Epithelial cell of esophagus (primary cell): ENCODE measurements around the gene GABPB2.
A peak's percentile ranks its signal among the peaks of the same experiment; 100 is the strongest.

Source experiments
- DNase-seq: peaks from one replicate; pipeline ENCODE4 v3.0.0; 2010; ENCODE audit warnings: low read depth
- H3K4me3 ChIP-seq: 2 replicates; pipeline ENCODE4 v1.5.1; 2011; ENCODE audit warnings: mild to moderate bottlenecking, low read length, control low read depth
- TF ChIP-seq, protein P1 (sequence below): IDR thresholded peaks from 2 replicates; pipeline ENCODE4 v1.5.1; 2011; ENCODE audit warnings: low read depth, mild to moderate bottlenecking, low read length, control low read depth, inconsistent platforms; ENCODE audit not compliant: insufficient read depth; ENCODE audit errors: missing control alignments

The GABPB2 gene

DNA sequence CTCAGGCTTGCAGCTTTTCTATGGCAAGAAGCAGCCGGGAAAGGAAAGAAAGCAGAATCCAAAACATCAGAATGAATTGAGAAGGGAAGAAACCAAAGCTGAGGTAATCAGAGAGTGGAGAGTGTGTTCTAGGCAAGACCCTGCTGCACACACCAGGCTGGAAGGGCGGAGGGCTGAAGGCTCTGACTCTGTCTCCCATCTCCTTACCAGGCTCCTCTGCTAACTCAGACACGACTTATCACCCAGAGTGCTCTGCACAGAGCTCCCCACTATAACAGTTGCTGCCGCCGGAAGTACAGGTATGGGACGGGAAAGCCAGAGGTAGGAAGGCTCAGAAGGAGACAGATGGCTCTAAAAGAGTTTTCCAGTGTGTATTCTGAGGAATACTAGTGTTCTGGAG, 96.6 kb downstream of the GABPB2 start:
- TF ChIP-seq, protein P1, sequence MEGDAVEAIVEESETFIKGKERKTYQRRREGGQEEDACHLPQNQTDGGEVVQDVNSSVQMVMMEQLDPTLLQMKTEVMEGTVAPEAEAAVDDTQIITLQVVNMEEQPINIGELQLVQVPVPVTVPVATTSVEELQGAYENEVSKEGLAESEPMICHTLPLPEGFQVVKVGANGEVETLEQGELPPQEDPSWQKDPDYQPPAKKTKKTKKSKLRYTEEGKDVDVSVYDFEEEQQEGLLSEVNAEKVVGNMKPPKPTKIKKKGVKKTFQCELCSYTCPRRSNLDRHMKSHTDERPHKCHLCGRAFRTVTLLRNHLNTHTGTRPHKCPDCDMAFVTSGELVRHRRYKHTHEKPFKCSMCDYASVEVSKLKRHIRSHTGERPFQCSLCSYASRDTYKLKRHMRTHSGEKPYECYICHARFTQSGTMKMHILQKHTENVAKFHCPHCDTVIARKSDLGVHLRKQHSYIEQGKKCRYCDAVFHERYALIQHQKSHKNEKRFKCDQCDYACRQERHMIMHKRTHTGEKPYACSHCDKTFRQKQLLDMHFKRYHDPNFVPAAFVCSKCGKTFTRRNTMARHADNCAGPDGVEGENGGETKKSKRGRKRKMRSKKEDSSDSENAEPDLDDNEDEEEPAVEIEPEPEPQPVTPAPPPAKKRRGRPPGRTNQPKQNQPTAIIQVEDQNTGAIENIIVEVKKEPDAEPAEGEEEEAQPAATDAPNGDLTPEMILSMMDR: no peak
- DNase-seq: no peak
- H3K4me3 ChIP-seq: peak overlapping the region; percentile 100

DNA sequence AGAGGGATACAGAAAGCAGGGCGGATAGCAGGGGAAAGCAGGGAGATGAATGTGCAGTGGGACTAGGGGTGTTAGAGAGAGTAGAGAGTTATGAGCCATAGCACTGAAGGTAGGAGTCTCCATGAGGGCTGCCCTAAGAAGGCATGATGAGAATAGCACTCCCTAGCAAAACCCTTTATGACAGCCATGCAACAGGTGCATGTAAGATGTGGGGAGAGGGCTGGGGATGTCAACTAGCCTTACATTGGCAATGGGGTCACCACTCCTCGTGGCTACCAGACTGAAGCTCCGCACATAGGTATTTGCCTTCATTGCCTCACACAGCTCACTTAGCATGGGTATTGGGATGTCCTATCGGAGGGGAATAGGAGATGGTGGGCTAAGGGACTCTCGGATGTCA, 100.6 kb downstream of the GABPB2 start:
- DNase-seq: no peak
- TF ChIP-seq, protein P1: no peak
- H3K4me3 ChIP-seq: no peak overlapping the region
